ENCODE results near the gene LEMD3.

Gene LEMD3

DNA sequence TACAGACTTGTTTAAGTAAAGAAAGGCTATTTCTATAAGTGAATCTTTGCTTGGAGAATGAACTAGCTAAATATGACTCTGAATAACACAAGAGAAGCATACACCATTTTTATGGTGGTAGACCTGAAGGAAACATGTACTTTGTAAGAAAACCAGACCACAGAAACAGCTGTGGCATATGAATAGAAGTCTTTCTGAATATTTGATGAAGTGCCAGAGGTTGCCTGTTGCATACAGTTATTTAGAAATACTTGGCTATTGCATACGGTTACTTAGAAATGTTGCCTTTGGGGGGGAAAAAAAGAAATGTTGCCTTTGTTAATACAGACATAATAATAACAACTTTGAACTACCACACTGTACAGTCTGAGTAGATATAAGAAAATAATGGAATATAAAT lies 16.8 kb upstream of the LEMD3 start:
- TF ChIP-seq, protein P1, sequence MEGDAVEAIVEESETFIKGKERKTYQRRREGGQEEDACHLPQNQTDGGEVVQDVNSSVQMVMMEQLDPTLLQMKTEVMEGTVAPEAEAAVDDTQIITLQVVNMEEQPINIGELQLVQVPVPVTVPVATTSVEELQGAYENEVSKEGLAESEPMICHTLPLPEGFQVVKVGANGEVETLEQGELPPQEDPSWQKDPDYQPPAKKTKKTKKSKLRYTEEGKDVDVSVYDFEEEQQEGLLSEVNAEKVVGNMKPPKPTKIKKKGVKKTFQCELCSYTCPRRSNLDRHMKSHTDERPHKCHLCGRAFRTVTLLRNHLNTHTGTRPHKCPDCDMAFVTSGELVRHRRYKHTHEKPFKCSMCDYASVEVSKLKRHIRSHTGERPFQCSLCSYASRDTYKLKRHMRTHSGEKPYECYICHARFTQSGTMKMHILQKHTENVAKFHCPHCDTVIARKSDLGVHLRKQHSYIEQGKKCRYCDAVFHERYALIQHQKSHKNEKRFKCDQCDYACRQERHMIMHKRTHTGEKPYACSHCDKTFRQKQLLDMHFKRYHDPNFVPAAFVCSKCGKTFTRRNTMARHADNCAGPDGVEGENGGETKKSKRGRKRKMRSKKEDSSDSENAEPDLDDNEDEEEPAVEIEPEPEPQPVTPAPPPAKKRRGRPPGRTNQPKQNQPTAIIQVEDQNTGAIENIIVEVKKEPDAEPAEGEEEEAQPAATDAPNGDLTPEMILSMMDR (IDR thresholded peaks at IDR 0.05): no peak

DNA sequence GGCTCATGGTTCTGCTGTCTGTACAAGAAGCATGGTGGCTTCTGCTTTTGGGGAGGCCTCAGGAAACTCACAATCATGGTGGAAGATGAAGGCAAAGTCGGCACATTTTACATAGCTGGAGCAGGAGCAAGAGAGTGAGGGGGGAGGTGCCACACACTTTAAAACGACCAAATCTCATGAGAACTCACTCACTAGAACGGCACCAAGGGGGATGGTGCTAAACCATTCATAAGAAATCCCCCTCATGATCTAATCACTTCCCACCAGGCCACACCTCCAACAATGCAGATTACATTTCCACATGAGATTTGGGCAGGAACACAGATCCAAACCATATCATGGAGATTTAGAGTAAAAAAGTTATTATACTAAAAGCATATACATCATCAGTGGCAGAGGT lies 13.6 kb upstream of the LEMD3 start:
- H3K27ac ChIP-seq: no peak overlapping the region
- TF ChIP-seq, protein P1 (IDR thresholded peaks at IDR 0.05): no peak
- H3K4me3 ChIP-seq: no peak overlapping the region
- no peak for DNase-seq (ENCODE audit: low spot score)

More for the DNA sequence above, 16.8 kb upstream of the LEMD3 start:
- DNase-seq (ENCODE audit: low spot score): no peak
- Histone ChIP-seq H3K4me3 (no peak overlapping the region), H3K27ac (no peak overlapping the region)

DNA sequence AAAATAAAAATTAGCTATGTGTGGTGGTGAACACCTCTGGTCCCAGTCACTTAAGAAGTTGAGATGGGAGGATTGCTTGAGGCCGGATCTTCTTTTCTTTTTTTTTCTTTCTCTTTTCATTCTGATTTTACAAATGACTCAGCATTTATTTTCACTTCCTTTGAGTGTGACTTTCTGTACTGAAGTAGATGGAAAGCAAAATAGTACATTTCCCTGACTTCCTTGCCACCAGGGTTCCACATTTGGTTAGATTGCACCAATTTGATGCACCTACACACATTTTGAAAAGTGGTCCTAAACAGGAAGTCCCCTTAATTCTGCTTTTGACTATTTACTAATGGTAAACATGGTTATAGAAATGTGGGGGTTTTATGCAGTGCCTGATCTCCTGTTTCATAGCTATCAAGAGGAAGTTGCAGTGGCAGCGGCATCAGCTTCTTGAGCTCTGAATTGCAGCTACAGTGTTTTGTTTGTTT lies 13.0 kb upstream of the LEMD3 start:
- H3K27ac ChIP-seq: no peak overlapping the region
- H3K4me3 ChIP-seq: no peak overlapping the region
- DNase-seq (ENCODE audit: low spot score): no peak
- TF ChIP-seq, protein P1 (IDR thresholded peaks at IDR 0.05): no peak

DNA sequence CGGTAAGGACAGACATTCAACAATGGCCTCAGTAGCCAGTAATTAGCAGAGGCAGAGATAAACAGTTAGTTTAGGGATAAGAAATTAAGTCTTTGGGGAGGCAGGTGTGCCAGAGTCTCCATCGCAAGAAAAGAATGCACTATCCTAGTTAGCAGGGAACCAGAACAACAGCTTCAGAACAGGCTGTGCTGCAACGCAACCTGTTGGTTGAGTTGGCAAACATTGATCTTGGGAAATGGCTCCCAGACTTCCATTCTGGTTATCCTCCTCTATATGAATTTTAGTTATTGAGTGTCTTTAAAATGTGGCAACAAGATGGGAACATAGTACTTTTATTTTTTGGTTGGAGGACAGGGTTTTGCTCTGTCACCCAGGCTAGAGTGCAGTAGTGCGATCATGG lies 12.3 kb upstream of the LEMD3 start:
- TF ChIP-seq, protein P1 (IDR thresholded peaks at IDR 0.05): no peak
- Histone ChIP-seq H3K27ac (no peak overlapping the region), H3K4me3 (no peak overlapping the region)
- DNase-seq (ENCODE audit: low spot score): no peak

DNA sequence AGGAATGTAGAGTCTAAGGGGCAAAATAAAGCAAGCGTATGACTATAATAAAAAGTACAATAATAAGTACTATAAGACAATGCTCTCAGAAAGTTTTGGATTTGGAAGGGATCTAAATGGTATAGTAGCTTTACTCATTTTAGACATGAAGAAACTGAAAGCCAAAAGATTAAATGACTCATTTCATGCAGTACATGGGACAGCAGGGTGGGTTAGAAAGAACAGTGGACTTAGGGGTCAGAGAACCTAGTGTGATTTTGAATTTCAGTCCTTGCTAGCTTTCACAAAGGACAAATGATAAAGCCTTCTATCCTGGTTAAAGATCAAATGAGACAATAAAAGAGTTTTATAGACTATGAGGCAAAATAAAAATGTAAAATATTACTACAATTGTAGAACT lies 6.8 kb upstream of the LEMD3 start:
- H3K27ac ChIP-seq: no peak overlapping the region

DNA sequence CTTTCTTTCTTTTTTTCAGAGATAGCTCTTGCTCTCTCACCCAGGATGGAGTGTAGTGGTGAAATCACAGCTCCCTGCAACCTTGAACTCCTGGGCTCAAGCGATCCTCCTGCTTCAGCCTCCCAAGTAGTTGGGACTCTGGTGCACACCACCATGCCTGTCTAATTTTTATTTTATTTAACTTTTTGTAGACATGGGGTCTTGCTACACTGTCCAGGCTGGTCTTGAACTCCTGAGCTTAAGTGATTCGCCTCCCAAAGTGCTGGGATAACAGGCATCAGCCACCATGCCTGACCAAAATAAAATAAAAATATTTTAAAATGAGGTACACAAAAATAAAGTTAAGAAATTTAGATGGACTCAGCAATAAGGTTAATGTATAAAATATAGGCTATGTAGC lies 5.1 kb upstream of the LEMD3 start:
- Histone ChIP-seq H3K4me3 (no peak overlapping the region), H3K27ac (no peak overlapping the region)
- DNase-seq (ENCODE audit: low spot score): no peak
- TF ChIP-seq, protein P1 (IDR thresholded peaks at IDR 0.05): no peak

More for the DNA sequence above, 6.8 kb upstream of the LEMD3 start:
- TF ChIP-seq, protein P1 (IDR thresholded peaks at IDR 0.05): no peak
- no peak overlapping the region for H3K4me3 ChIP-seq
- no peak for DNase-seq (ENCODE audit: low spot score)

DNA sequence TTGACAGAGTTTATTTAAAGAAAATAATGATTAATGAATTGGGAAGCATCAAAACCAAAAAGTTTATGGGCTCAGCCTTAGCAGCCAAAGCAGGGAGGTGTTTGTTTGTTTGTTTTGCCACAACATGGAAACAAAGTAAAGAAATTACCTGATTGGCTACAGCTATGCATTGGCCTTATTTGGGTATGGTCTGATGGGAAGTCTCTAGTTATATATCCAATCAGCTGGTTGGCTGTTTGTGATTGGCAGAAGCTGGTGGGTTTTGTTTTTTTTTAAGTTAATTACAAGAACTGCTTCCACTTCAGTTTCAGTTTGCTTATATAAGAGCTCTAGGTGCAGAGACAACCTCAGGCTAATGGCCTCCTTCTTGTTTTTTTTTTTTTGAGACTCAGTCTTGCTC lies 4.6 kb upstream of the LEMD3 start:
- DNase-seq (ENCODE audit: low spot score): no peak
- no peak overlapping the region for H3K27ac ChIP-seq
- H3K4me3 ChIP-seq: no peak overlapping the region
- TF ChIP-seq, protein P1 (IDR thresholded peaks at IDR 0.05): no peak
